ENCODE results near the gene SIRT5. TPM values are rescaled to one million over a fixed set of nuclear protein-coding genes. Genes with fewer than 3 reads are reported as not detected.

The SIRT5 gene
- total RNA-seq, 1 experiment from 2014 or later, result 10.9 TPM

DNA sequence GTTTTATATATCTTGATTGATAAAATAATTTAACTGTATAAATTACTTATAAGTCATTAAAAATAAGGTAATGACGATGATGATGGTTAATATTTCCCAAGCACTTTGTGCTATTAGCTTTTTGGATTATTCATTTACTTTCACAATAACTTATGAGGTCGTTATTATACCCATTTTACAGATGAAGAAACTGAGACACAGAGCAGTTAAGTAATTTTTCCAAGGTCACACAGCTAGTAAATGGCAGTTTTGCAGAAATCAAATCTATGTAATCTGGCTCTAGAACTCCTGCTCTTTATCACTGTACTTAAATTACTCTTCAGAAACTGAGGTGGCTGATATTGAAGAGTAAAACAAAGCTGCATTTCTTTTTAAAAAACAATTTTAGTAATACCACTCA, 58.9 kb downstream of the SIRT5 start:
- Histone ChIP-seq H3K4me3 (ENCODE audit: low read length) (no peak overlapping the region), H3K79me2 (ENCODE audit: low read length) (no peaks in the 10 kb centered on the region), H3K4me2 (ENCODE audit: low read length) (no peak overlapping the region), H3K36me3 (ENCODE audit: low read depth, low read length) (peaks cover 22% of the 10 kb centered on the region; the same call in 1 of the 2 replicates), H3K27ac (ENCODE audit: low read length) (no peak overlapping the region), H3K9me2 (replicated peaks; ENCODE audit: low read length) (no peaks in the 10 kb centered on the region), H3K27me3 (ENCODE audit: low read length) (no peaks in the 10 kb centered on the region), H4K20me1 (ENCODE audit: low read length) (no peaks in the 10 kb centered on the region), H3K9me3 (ENCODE audit: low read length) (no peaks in the 10 kb centered on the region), H3F3A (ENCODE audit: low read length, unreplicated experiment) (no peaks in the 10 kb centered on the region), H2AFZ (ENCODE audit: low read length) (no peak overlapping the region), H3K4me1 (ENCODE audit: insufficient read depth, low read length) (no peaks in the 10 kb centered on the region), H3K9ac (ENCODE audit: low read length) (no peak overlapping the region)
- intact Hi-C loops (cut with micrococcal nuclease), result no loop called here
- DNase-seq (no peak), ATAC-seq (no peak)
- BruUV-seq (replicated peaks), result no TSS peak
- CTCF ChIA-PET, result no interaction called here
- POLR2A ChIA-PET (ENCODE audit: unreplicated experiment), result no interaction called here
- TF ChIP-seq EZH2 (IDR thresholded peaks at IDR 0.05; ENCODE audit: low read length, unreplicated experiment), result no peak
- TF ChIP-seq, protein P1, sequence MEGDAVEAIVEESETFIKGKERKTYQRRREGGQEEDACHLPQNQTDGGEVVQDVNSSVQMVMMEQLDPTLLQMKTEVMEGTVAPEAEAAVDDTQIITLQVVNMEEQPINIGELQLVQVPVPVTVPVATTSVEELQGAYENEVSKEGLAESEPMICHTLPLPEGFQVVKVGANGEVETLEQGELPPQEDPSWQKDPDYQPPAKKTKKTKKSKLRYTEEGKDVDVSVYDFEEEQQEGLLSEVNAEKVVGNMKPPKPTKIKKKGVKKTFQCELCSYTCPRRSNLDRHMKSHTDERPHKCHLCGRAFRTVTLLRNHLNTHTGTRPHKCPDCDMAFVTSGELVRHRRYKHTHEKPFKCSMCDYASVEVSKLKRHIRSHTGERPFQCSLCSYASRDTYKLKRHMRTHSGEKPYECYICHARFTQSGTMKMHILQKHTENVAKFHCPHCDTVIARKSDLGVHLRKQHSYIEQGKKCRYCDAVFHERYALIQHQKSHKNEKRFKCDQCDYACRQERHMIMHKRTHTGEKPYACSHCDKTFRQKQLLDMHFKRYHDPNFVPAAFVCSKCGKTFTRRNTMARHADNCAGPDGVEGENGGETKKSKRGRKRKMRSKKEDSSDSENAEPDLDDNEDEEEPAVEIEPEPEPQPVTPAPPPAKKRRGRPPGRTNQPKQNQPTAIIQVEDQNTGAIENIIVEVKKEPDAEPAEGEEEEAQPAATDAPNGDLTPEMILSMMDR (conservative IDR thresholded peaks at IDR 0.05; ENCODE audit: low read depth, low read length), result no peak
- TF ChIP-seq EZH2phosphoT487 (IDR thresholded peaks at IDR 0.05; ENCODE audit: borderline replicate concordance, low read length), result no peak

DNA sequence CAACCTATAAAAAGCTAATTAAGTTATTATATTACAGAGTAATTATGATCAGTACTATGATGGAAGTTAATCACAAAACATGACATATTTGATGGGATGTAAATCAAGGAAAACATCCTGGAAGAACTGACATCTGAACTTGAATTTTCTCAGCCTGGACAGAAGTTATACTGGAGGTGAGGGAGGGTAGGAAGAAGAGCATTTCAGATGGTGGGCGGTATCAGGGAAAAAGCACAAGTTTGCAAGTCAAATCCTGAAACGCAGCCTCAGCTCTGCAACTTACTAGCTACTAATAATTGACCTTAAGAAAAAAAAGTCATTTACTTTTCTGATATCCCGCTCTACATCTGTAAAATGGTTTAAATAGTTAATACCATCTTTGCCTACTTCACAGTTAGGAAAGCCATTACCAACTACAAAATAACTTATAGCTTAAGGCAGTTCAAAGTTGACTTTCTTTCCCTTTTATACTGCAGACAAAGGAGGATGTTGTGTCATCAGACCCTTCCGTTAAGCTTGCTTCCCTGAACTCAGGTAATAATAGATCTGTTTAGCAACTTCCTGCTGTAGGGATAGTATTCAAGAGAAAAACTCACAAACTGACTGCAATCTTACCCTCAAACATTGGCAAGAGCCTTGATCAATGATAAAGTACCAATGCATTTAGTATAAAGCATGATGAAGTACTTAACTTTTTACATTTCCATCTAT, 61.7 kb downstream of the SIRT5 start:
- Histone ChIP-seq H3K9me2 (replicated peaks; ENCODE audit: low read length) (no peaks in the 10 kb centered on the region), H3K79me2 (ENCODE audit: low read length) (no peaks in the 10 kb centered on the region), H3K4me2 (ENCODE audit: low read length) (no peak overlapping the region), H3K27ac (ENCODE audit: low read length) (no peak overlapping the region), H3K4me1 (ENCODE audit: insufficient read depth, low read length) (no peaks in the 10 kb centered on the region), H3K4me3 (ENCODE audit: low read length) (no peak overlapping the region), H3K27me3 (ENCODE audit: low read length) (no peaks in the 10 kb centered on the region), H3K9me3 (ENCODE audit: low read length) (no peaks in the 10 kb centered on the region), H4K20me1 (ENCODE audit: low read length) (no peaks in the 10 kb centered on the region), H2AFZ (ENCODE audit: low read length) (no peak overlapping the region), H3F3A (ENCODE audit: low read length, unreplicated experiment) (no peaks in the 10 kb centered on the region), H3K36me3 (ENCODE audit: low read depth, low read length) (peaks cover 19% of the 10 kb centered on the region; the same call in 1 of the 2 replicates), H3K9ac (ENCODE audit: low read length) (no peak overlapping the region)
- ATAC-seq (no peak), DNase-seq (no peak)
- ChIA-PET CTCF (interaction anchor here (0.6 to 1.1 kb wide), 2 partner anchors 11 to 159 kb away, joined by 3 to 4 read pairs; no protein-coding TSS in a partner anchor), POLR2A (ENCODE audit: unreplicated experiment) (no interaction called here)
- BruUV-seq (replicated peaks), result no TSS peak
- TF ChIP-seq EZH2 (IDR thresholded peaks at IDR 0.05; ENCODE audit: low read length, unreplicated experiment) (no peak), EZH2phosphoT487 (IDR thresholded peaks at IDR 0.05; ENCODE audit: borderline replicate concordance, low read length) (no peak)
- TF ChIP-seq, protein P1 (conservative IDR thresholded peaks at IDR 0.05; ENCODE audit: low read depth, low read length), result no peak
- intact Hi-C loops (cut with micrococcal nuclease), result no loop called here

DNA sequence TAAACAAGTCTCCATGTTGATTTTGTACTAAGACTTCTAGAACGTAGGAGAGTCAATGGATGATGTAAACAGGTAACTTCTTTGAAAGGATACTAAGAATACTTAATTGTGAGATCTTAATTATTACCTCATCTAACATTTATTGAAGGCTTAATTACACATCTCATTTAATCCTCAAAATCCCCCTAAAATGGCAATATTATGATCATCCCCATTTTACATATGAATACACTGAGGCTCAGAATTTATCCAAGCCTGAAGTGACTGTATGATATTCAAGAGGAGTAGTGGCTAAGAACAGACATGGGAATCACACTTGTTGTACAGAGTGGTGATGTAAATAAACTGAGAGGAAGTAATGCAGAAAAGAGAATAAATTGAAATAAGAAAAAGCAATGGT, 63.6 kb downstream of the SIRT5 start:
- H3K4me2 ChIP-seq (ENCODE audit: low read length), result no peak overlapping the region
- no peaks in the 10 kb centered on the region for H3K9me2 ChIP-seq (replicated peaks; ENCODE audit: low read length)
- DNase-seq (no peak), ATAC-seq (no peak)
- no peaks in the 10 kb centered on the region for H3K79me2 ChIP-seq (ENCODE audit: low read length)
- no peaks in the 10 kb centered on the region for H3K4me1 ChIP-seq (ENCODE audit: insufficient read depth, low read length)
- CTCF ChIA-PET, result no interaction called here
- no peaks in the 10 kb centered on the region for H4K20me1 ChIP-seq (ENCODE audit: low read length)
- BruUV-seq (replicated peaks), result no TSS peak
- POLR2A ChIA-PET (ENCODE audit: unreplicated experiment), result no interaction called here
- no peak overlapping the region for H3K4me3 ChIP-seq (ENCODE audit: low read length)
- no peak for TF ChIP-seq EZH2 (IDR thresholded peaks at IDR 0.05; ENCODE audit: low read length, unreplicated experiment)
- TF ChIP-seq EZH2phosphoT487 (IDR thresholded peaks at IDR 0.05; ENCODE audit: borderline replicate concordance, low read length), result no peak
- TF ChIP-seq, protein P1 (conservative IDR thresholded peaks at IDR 0.05; ENCODE audit: low read depth, low read length), result no peak
- no peaks in the 10 kb centered on the region for H3F3A ChIP-seq (ENCODE audit: low read length, unreplicated experiment)
- H3K9ac ChIP-seq (ENCODE audit: low read length), result no peak overlapping the region
- H3K36me3 ChIP-seq (ENCODE audit: low read depth, low read length), result peaks cover 13% of the 10 kb centered on the region; the same call in 1 of the 2 replicates
- H2AFZ ChIP-seq (ENCODE audit: low read length), result no peak overlapping the region
- no peak overlapping the region for H3K27ac ChIP-seq (ENCODE audit: low read length)
- intact Hi-C loops (cut with micrococcal nuclease), result no loop called here
- H3K9me3 ChIP-seq (ENCODE audit: low read length), result no peaks in the 10 kb centered on the region
- no peaks in the 10 kb centered on the region for H3K27me3 ChIP-seq (ENCODE audit: low read length)

Measured in PC-3 (cell line).